Common myeloid progenitor, CD34-positive (primary cell): Measurements from ENCODE around the gene RAE1.

ENCODE experiments used
- CTCF ChIA-PET: fragments of 350-600 bp; sonication (Branson Sonifier 250); formaldehyde crosslinking; loops from one replicate; lab custom pipeline; 2021; ENCODE audit warnings: antibody characterized with exemption; lab: Charles Lee
- POLR2A ChIA-PET: fragments of 350-600 bp; sonication (Branson Sonifier 250); formaldehyde crosslinking; loops from one replicate; lab custom pipeline; 2021; ENCODE audit warnings: antibody characterized with exemption; lab: Charles Lee
- DNase-seq, 3 donors: peaks; one replicate each; pipeline versions ENCODE4 v3.0.0 to v3.0.0-alpha.2; 2013
- H3K27ac ChIP-seq, 2 experiments: 1 replicate in 1 of 2; 2 replicates in 1 of 2; pipeline ENCODE4 v1.7.0; 2013; ENCODE audit warnings: inconsistent platforms in 2 of 2, low read length in 2 of 2, mild to moderate bottlenecking in 2 of 2, low read depth in 1 of 2, moderate library complexity in 1 of 2; ENCODE audit not compliant: severe bottlenecking in 2 of 2, insufficient read depth in 1 of 2, poor library complexity in 1 of 2
- H3K27me3 ChIP-seq, 5 experiments: replicated peaks in 2 of 5; 1 replicate in 3 of 5; 2 replicates in 2 of 5; pipeline versions ENCODE4 v1.6.1 to v1.7.0; 2013; ENCODE audit warnings: low read length in 4 of 5, mild to moderate bottlenecking in 2 of 5, moderate library complexity in 2 of 5, inconsistent platforms in 1 of 5; ENCODE audit not compliant: insufficient read depth in 5 of 5, control insufficient read depth in 4 of 5
- H3K36me3 ChIP-seq, 4 experiments: 1 replicate in 2 of 4; 2 replicates in 2 of 4; pipeline versions ENCODE4 v1.6.1 to v1.7.0; 2013; ENCODE audit warnings: low read length in 3 of 4, control low read depth in 1 of 4, mild to moderate bottlenecking in 1 of 4; ENCODE audit not compliant: control insufficient read depth in 4 of 4, insufficient read depth in 4 of 4
- H3K4me1 ChIP-seq, 4 experiments: 1 replicate in 3 of 4; 2 replicates in 1 of 4; pipeline versions ENCODE4 v1.6.1 to v1.7.1; 2013; ENCODE audit warnings: low read length in 3 of 4, mild to moderate bottlenecking in 3 of 4, control low read depth in 1 of 4, inconsistent platforms in 1 of 4, moderate library complexity in 1 of 4; ENCODE audit not compliant: control insufficient read depth in 4 of 4, insufficient read depth in 4 of 4; ENCODE audit errors: control extremely low read depth in 1 of 4
- H3K4me3 ChIP-seq, 7 experiments: 1 replicate in 4 of 7; 2 replicates in 3 of 7; pipeline versions ENCODE4 v1.5.1 to v1.7.0; 2013; ENCODE audit warnings: mild to moderate bottlenecking in 7 of 7, low read length in 6 of 7, moderate library complexity in 6 of 7, inconsistent platforms in 2 of 7, low read depth in 2 of 7, control low read depth in 1 of 7; ENCODE audit not compliant: insufficient read depth in 4 of 7, control insufficient read depth in 1 of 7; ENCODE audit errors: extremely low read depth in 1 of 7
- H3K9me3 ChIP-seq, 5 experiments: 1 replicate in 4 of 5; 2 replicates in 1 of 5; pipeline versions ENCODE4 v1.6.1 to v1.7.1; 2013; ENCODE audit warnings: low read length in 4 of 5, mild to moderate bottlenecking in 2 of 5, inconsistent platforms in 1 of 5, low read depth in 1 of 5, moderate library complexity in 1 of 5; ENCODE audit not compliant: control insufficient read depth in 4 of 5, insufficient read depth in 2 of 5; ENCODE audit errors: control extremely low read depth in 1 of 5
- WGBS: methylation state at CpG from one replicate; pipeline ENCODE4 v1.1.5; 2013; ENCODE audit not compliant: insufficient coverage; 5-methylcytosine and 5-hydroxymethylcytosine counted together

The RAE1 gene

GRCh38 chr20:57371363-57371762 is 20.3 kb downstream of the RAE1 start:
- ChIA-PET POLR2A (no interaction called here), CTCF (interaction anchor here (1.0 kb wide), 1 partner anchor 12 kb away, joined by 4 read pairs; no protein-coding TSS in a partner anchor)
- DNase-seq: no peak
- Histone ChIP-seq H3K4me3 (no peak overlapping the region), H3K4me1 (peaks cover 0 to 11% (median 0%) of the 10 kb centered on the region in 4 experiments), H3K27ac (no peak overlapping the region), H3K9me3 (no peaks in the 10 kb centered on the region), H3K36me3 (peaks cover 28 to 97% (median 80%) of the 10 kb centered on the region in 4 experiments), H3K27me3 (no peaks in the 10 kb centered on the region)
- WGBS: 100% methylated on average over 4 of the region's 4 CpGs

DNA sequence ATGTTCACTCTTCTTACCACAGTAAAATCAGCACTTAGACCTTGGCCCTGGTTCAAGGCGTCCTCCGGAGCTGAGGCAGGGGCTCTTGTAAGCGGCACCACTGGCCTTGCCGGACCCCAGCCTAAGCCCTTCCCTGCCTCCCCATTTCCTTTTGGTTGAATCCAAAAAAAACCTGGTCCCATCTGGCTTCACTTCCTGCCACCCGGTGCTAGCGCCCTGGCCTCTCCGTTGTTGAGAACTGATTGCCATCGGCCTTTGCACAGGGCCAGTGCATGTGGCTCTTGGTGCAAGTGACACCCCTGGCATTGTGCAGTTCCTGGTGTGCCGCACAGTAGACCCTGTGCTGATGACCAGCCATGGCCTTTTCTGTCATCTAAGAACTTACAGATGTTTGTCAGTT is 21.1 kb downstream of the RAE1 start:
- Histone ChIP-seq H3K9me3 (no peaks in the 10 kb centered on the region), H3K27ac (no peak overlapping the region), H3K36me3 (peaks cover 26 to 97% (median 80%) of the 10 kb centered on the region in 4 experiments), H3K4me1 (peaks cover 0 to 11% (median 0%) of the 10 kb centered on the region in 4 experiments), H3K4me3 (no peak overlapping the region), H3K27me3 (no peaks in the 10 kb centered on the region)
- no peak for DNase-seq
- POLR2A ChIA-PET: no interaction called here
- CTCF ChIA-PET: interaction anchor here (1.0 kb wide), 1 partner anchor 13 kb away, joined by 4 read pairs; no protein-coding TSS in a partner anchor
- 92% methylated on average over 9 of the region's 9 CpGs for WGBS

DNA sequence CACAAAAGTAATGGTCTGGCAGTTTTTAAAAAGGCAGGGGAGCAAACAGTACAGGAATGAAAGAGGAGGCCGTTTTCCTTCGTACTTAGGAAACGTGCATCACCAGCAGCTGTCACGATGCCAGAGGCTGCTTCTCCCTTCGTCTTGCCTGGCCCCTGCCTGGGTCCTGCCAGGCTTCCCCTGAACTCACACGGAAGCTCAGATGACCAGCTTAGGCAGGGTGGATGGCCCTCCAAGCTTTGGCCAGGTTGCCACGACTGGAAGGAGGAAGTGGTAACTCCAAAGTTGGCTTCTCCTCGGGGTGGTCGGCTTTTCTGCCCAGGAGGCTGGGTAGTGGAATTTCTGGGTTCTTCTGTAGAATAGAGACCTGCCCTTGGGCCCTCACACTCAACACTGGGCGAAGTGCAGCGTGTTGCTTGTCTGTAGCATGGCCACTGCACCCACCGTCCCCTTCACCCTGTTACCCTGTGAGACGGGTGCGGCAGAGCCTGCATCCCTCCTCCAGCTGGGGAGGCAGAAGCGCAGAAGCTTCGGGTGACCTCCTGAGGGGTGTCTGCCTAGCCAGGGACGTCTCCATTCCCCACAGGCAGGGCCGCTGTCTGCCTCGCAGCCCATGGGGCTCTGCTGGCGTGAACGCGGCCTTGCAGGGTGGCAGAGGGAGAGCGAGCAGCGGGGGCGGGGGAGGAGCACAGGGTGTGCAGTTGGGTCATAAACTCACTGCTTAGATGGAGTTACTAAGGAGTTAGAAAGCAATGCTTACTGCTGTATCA is 21.7 kb downstream of the RAE1 start:
- H3K4me1 ChIP-seq: peaks cover 0 to 11% (median 0%) of the 10 kb centered on the region in 4 experiments
- H3K27ac ChIP-seq: no peak overlapping the region
- H3K4me3 ChIP-seq: no peak overlapping the region
- peaks cover 29 to 97% (median 83%) of the 10 kb centered on the region in 4 experiments for H3K36me3 ChIP-seq
- 92% methylated on average over 19 of the region's 25 CpGs for WGBS
- H3K9me3 ChIP-seq: no peaks in the 10 kb centered on the region
- ChIA-PET POLR2A (no interaction called here), CTCF (interaction anchor here (1.1 to 1.6 kb wide), 2 partner anchors 10 kb away, joined by 3 to 8 read pairs; no protein-coding TSS in a partner anchor)
- H3K27me3 ChIP-seq: no peaks in the 10 kb centered on the region
- DNase-seq: no peak

DNA sequence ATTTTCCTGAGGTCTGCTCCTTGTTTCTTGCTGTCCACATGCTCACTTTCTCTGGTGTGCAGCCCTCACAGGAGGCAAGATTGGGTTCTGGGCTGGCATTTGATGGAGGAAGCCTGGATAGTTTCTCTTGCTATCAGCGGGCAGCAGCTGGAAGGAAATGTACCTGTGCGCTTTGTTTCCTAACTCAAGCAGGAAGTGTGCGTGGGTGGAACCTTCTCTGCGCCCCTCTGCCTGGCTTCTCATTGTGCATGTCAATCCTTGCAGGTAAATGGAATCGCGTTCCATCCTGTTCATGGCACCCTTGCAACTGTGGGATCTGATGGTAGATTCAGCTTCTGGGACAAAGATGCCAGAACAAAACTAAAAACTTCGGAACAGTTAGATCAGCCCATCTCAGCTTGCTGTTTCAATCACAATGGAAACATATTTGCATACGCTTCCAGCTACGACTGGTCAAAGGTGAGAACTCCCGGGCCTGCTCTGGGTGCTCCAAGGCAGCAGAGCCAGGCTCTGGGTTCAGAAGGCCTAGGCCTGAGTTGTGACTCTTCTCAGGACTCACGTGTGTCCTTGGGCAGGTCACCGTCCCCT is 23.4 kb downstream of the RAE1 start:
- DNase-seq: no peak
- Histone ChIP-seq H3K27ac (no peak overlapping the region), H3K4me3 (no peak overlapping the region), H3K36me3 (peaks cover 29 to 96% (median 78%) of the 10 kb centered on the region in 4 experiments), H3K27me3 (no peaks in the 10 kb centered on the region), H3K4me1 (peaks cover 0 to 11% (median 0%) of the 10 kb centered on the region in 4 experiments), H3K9me3 (no peaks in the 10 kb centered on the region)
- ChIA-PET POLR2A (no interaction called here), CTCF (interaction anchor here (1.0 to 1.4 kb wide), 6 partner anchors 10 to 835 kb away, joined by 3 to 6 read pairs (median 3); no protein-coding TSS in a partner anchor)
- 85% methylated on average over 10 of the region's 12 CpGs for WGBS

DNA sequence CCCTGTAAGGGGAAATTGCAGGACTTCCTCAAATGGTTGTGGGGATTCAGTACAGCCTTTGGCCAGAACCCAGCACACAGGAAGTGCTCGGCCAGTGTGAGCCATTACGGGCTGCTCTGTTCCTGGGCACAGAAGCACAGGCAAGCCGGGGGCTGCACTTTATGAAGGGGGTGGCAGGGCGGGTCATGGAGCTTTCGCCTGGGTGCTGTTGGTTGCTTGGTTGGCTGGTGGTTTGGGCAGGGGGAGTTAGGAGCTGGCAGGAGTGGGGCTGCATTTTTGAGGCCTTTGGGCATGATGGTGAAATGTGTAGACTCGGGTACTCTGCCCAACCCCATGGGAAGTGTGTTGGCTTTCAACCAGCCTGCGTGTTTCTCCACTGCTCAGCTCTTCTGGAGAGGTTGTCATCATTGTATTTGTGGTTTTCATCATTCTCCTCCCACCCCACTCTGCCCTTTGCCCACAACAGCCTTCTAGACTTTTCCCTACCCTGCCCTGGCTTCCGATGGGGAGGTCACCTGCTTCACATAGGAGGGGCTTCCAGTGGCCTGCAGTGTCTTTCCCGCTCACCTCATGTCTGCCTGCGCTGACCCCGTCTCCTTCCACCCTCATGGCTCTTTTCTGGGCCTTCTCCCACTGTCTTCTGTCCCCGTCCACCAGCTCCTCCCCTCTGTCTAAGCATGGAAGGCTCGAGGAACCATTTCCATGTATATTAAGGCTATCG is 24.0 kb downstream of the RAE1 start:
- POLR2A ChIA-PET: no interaction called here
- peak overlapping the region in 1 of 2 experiments; percentile 8 for H3K27ac ChIP-seq
- H3K4me1 ChIP-seq: peaks cover 0 to 11% (median 0%) of the 10 kb centered on the region in 4 experiments
- no peak for DNase-seq
- CTCF ChIA-PET: interaction anchor here (1.1 to 2.6 kb wide), 7 partner anchors 9 to 835 kb away, joined by 3 to 10 read pairs (median 3); no protein-coding TSS in a partner anchor
- H3K4me3 ChIP-seq: peak overlapping the region in 1 of 7 experiments; percentile 3
- 94% methylated on average over 11 of the region's 14 CpGs for WGBS
- H3K36me3 ChIP-seq: peaks cover 29 to 94% (median 74%) of the 10 kb centered on the region in 4 experiments
- H3K9me3 ChIP-seq: no peaks in the 10 kb centered on the region
- no peaks in the 10 kb centered on the region for H3K27me3 ChIP-seq

GRCh38 chr20:57375652-57376230 is 24.7 kb downstream of the RAE1 start:
- Histone ChIP-seq H3K9me3 (no peaks in the 10 kb centered on the region), H3K4me3 (peak overlapping the region in 1 of 7 experiments; percentile 3), H3K27ac (no peak overlapping the region), H3K36me3 (peaks cover 25 to 93% (median 72%) of the 10 kb centered on the region in 4 experiments), H3K4me1 (peaks cover 0 to 11% (median 0%) of the 10 kb centered on the region in 4 experiments), H3K27me3 (no peaks in the 10 kb centered on the region)
- POLR2A ChIA-PET: no interaction called here
- WGBS: 100% methylated on average over 9 of the region's 10 CpGs
- no peak for DNase-seq
- CTCF ChIA-PET: interaction anchor here (1.1 to 2.6 kb wide), 8 partner anchors 9 to 834 kb away, joined by 3 to 10 read pairs (median 3); no protein-coding TSS in a partner anchor
